H1 (cell line): ENCODE measurements around the gene NLRC5. TPM values are rescaled to one million over a fixed set of nuclear protein-coding genes. Genes with fewer than 3 reads are reported as not detected.

Experiments
- CTCF ChIA-PET: fragments of 300-600 bp; sonication (Branson Sonifier 250); formaldehyde crosslinking; loops from one replicate; lab custom pipeline; 2021; ENCODE audit not compliant: partially characterized antibody; lab: Charles Lee
- POLR2A ChIA-PET: fragments of 300-600 bp; sonication (Branson Sonifier 250); formaldehyde crosslinking; loops from one replicate; lab custom pipeline; 2021; ENCODE audit warnings: inconsistent platforms; ENCODE audit not compliant: partially characterized antibody; lab: Charles Lee
- DNase-seq, 2 experiments: peaks; one replicate each; pipeline versions ENCODE4 v3.0.0 to v3.0.0-alpha.2; 2010 to 2022; ENCODE audit warnings: low spot score in 2 of 2, low read depth in 1 of 2, mixed read lengths in 1 of 2
- FAIRE-seq: peaks from 2 replicates; lab custom pipeline; 2011; peaks lifted over from hg19 to GRCh38; lab: Jason Lieb, UNC
- H2AFZ ChIP-seq: 2 replicates; pipeline ENCODE4 v1.8.1; 2012; ENCODE audit warnings: low read length, inconsistent platforms
- H2AK5ac ChIP-seq: 2 replicates; pipeline ENCODE4 v1.6.1; 2013; ENCODE audit warnings: low read depth, low read length
- H2BK120ac ChIP-seq: replicated peaks from 2 replicates; pipeline ENCODE3; 2013; ENCODE audit warnings: low read depth, low read length, inconsistent platforms
- H2BK12ac ChIP-seq: 2 replicates; pipeline ENCODE4 v1.6.1; 2013; ENCODE audit warnings: low read depth, low read length
- H2BK15ac ChIP-seq: 2 replicates; pipeline ENCODE4 v1.6.1; 2013; ENCODE audit warnings: low read length
- H2BK20ac ChIP-seq: 2 replicates; pipeline ENCODE4 v1.6.1; 2013; ENCODE audit warnings: low read length
- H2BK5ac ChIP-seq: 2 replicates; pipeline ENCODE4 v1.6.1; 2013; ENCODE audit warnings: low read depth, low read length
- H3K14ac ChIP-seq: 2 replicates; pipeline ENCODE4 v1.6.1; 2013; ENCODE audit warnings: inconsistent platforms; ENCODE audit not compliant: insufficient read length
- H3K18ac ChIP-seq: 2 replicates; pipeline ENCODE4 v1.6.1; 2013; ENCODE audit warnings: low read length; ENCODE audit errors: extremely low read depth
- H3K23ac ChIP-seq: 2 replicates; pipeline ENCODE4 v1.6.1; 2013; ENCODE audit warnings: inconsistent platforms; ENCODE audit not compliant: insufficient read length
- H3K23me2 ChIP-seq: 2 replicates; pipeline ENCODE4 v1.6.1; 2013; ENCODE audit warnings: low read depth, low read length
- H3K27ac ChIP-seq: 2 replicates; pipeline ENCODE4 v1.6.1; 2011; ENCODE audit warnings: low read depth, low read length, inconsistent platforms
- H3K27me3 ChIP-seq, 4 experiments: replicated peaks in 1 of 4; 1 replicate in 1 of 4; 2 replicates in 3 of 4; pipeline versions ENCODE4 v1.6.1 to v1.8.1; 2011 to 2013; ENCODE audit warnings: low read length in 3 of 4, mild to moderate bottlenecking in 3 of 4, inconsistent platforms in 2 of 4, mixed read lengths in 2 of 4, moderate library complexity in 1 of 4; ENCODE audit not compliant: control insufficient read depth in 3 of 4, insufficient read depth in 3 of 4; ENCODE audit errors: extremely low read depth in 1 of 4
- H3K36me3 ChIP-seq, 4 experiments: 2 replicates each; pipeline versions ENCODE4 v1.6.1 to v1.8.1; 2011 to 2013; ENCODE audit warnings: mild to moderate bottlenecking in 4 of 4, low read length in 3 of 4, moderate library complexity in 2 of 4, control low read depth in 1 of 4, inconsistent platforms in 1 of 4; ENCODE audit not compliant: insufficient read depth in 4 of 4, control insufficient read depth in 2 of 4
- H3K4ac ChIP-seq: replicated peaks from 2 replicates; pipeline ENCODE3; 2013; ENCODE audit warnings: low read length, low read depth, mixed read lengths, inconsistent platforms; ENCODE audit not compliant: insufficient read length
- H3K4me1 ChIP-seq, 4 experiments: replicated peaks in 1 of 4; 1 replicate in 1 of 4; 2 replicates in 3 of 4; pipeline versions ENCODE4 v1.6.1 to v1.8.1; 2011 to 2013; ENCODE audit warnings: low read length in 3 of 4, inconsistent platforms in 2 of 4, mixed read lengths in 1 of 4; ENCODE audit not compliant: insufficient read depth in 4 of 4, control insufficient read depth in 3 of 4
- H3K4me2 ChIP-seq, 2 experiments: 2 replicates each; pipeline versions ENCODE4 v1.6.1 to v1.8.1; 2011 to 2013; ENCODE audit warnings: low read depth in 2 of 2, low read length in 2 of 2, control low read depth in 1 of 2, inconsistent platforms in 1 of 2, mild to moderate bottlenecking in 1 of 2; ENCODE audit not compliant: insufficient read depth in 1 of 2
- H3K4me3 ChIP-seq, 4 experiments: fragments of 200-600, 300-600 bp in 1 of 4; sonication (generic), shearing (Covaris generic), sonication (Bioruptor Twin) in 1 of 4; 2 replicates each; pipeline versions ENCODE4 v1.5.1 to v1.8.1; 2011 to 2016; ENCODE audit warnings: low read length in 4 of 4, low read depth in 3 of 4, control low read depth in 2 of 4, inconsistent platforms in 2 of 4, mild to moderate bottlenecking in 2 of 4, mixed read lengths in 1 of 4, moderate library complexity in 1 of 4; ENCODE audit not compliant: insufficient read depth in 2 of 4; ENCODE audit errors: extremely low read depth in 1 of 4
- H3K56ac ChIP-seq: replicated peaks from 2 replicates; pipeline ENCODE3; 2013; ENCODE audit warnings: low read depth, mild to moderate bottlenecking, mixed read lengths, low read length, inconsistent platforms; ENCODE audit not compliant: insufficient read length
- H3K79me1 ChIP-seq: 2 replicates; pipeline ENCODE4 v1.6.1; 2013; ENCODE audit warnings: low read depth, low read length, control low read depth
- H3K79me2 ChIP-seq, 2 experiments: 2 replicates each; pipeline versions ENCODE4 v1.6.1 to v1.8.1; 2012 to 2013; ENCODE audit warnings: low read length in 2 of 2, mild to moderate bottlenecking in 2 of 2, inconsistent platforms in 1 of 2; ENCODE audit not compliant: insufficient read depth in 2 of 2, control insufficient read depth in 1 of 2
- H3K9ac ChIP-seq, 4 experiments: replicated peaks in 1 of 4; 1 replicate in 1 of 4; 2 replicates in 3 of 4; pipeline versions ENCODE4 v1.6.1 to v1.8.1; 2011 to 2013; ENCODE audit warnings: low read depth in 3 of 4, low read length in 3 of 4, control low read depth in 2 of 4, mild to moderate bottlenecking in 2 of 4, moderate library complexity in 2 of 4, inconsistent platforms in 1 of 4; ENCODE audit errors: extremely low read depth in 1 of 4
- H3K9me3 ChIP-seq, 2 experiments: 2 replicates each; pipeline versions ENCODE4 v1.6.1 to v1.8.1; 2012 to 2013; ENCODE audit warnings: mild to moderate bottlenecking in 2 of 2, moderate library complexity in 2 of 2, control low read depth in 1 of 2, inconsistent platforms in 1 of 2, low read depth in 1 of 2, low read length in 1 of 2, mixed read lengths in 1 of 2; ENCODE audit not compliant: insufficient read depth in 2 of 2
- H4K20me1 ChIP-seq, 2 experiments: replicated peaks in 1 of 2; 2 replicates each; pipeline versions ENCODE3 to v1.8.1; 2011 to 2013; ENCODE audit warnings: inconsistent platforms in 2 of 2, low read length in 2 of 2, mild to moderate bottlenecking in 1 of 2; ENCODE audit not compliant: insufficient read depth in 2 of 2, control insufficient read depth in 1 of 2
- H4K5ac ChIP-seq: 2 replicates; pipeline ENCODE4 v1.6.1; 2013; ENCODE audit warnings: low read length, low read depth, mixed read lengths, inconsistent platforms; ENCODE audit not compliant: insufficient read length
- H4K8ac ChIP-seq: 2 replicates; pipeline ENCODE4 v1.8.0; 2013; ENCODE audit warnings: mild to moderate bottlenecking, moderate library complexity, low read length, inconsistent platforms; ENCODE audit not compliant: insufficient read depth; ENCODE audit errors: extremely low read depth
- H4K91ac ChIP-seq: replicated peaks from 2 replicates; pipeline ENCODE3; 2013; ENCODE audit warnings: low read length, mixed read lengths, inconsistent platforms; ENCODE audit not compliant: insufficient read length
- BCL11A ChIP-seq, 2 experiments: IDR thresholded peaks; one replicate each; pipeline ENCODE4 v1.6.1; 2011; ENCODE audit warnings: low read depth in 2 of 2, low read length in 2 of 2, mild to moderate bottlenecking in 2 of 2
- CTBP2 ChIP-seq: IDR thresholded peaks from 2 replicates; pipeline ENCODE4 v1.7.0; 2011; ENCODE audit warnings: borderline replicate concordance, mild to moderate bottlenecking, moderate library complexity, mixed read lengths, low read length; ENCODE audit not compliant: insufficient read depth, insufficient read length
- FOSL1 ChIP-seq: IDR thresholded peaks from 2 replicates; pipeline ENCODE4 v1.6.1; 2011; ENCODE audit warnings: mild to moderate bottlenecking, low read depth, low read length, moderate library complexity; ENCODE audit not compliant: insufficient read depth
- HDAC6 ChIP-seq: IDR thresholded peaks from one replicate; pipeline ENCODE4 v1.7.1; 2012; ENCODE audit warnings: low read depth, mild to moderate bottlenecking, inconsistent platforms, low read length, moderate library complexity
- JUND ChIP-seq: IDR thresholded peaks from 2 replicates; pipeline ENCODE4 v1.6.1; 2011; ENCODE audit warnings: mild to moderate bottlenecking, improper control_type of control experiment, low read length
- NANOG ChIP-seq: IDR thresholded peaks from 2 replicates; pipeline ENCODE4 v1.6.1; 2011; ENCODE audit warnings: low read length, low read depth, mild to moderate bottlenecking, inconsistent platforms; ENCODE audit not compliant: insufficient read depth, poor library complexity, severe bottlenecking
- POU5F1 ChIP-seq: IDR thresholded peaks from 2 replicates; pipeline ENCODE4 v1.6.1; 2011; ENCODE audit warnings: low read depth, mild to moderate bottlenecking, low read length, moderate library complexity
- RFX5 ChIP-seq: IDR thresholded peaks from 2 replicates; pipeline ENCODE4 v1.6.1; 2011; ENCODE audit warnings: low read depth, low read length, improper control_type of control experiment, borderline replicate concordance
- RXRA ChIP-seq: IDR thresholded peaks from 2 replicates; pipeline ENCODE4 v1.6.1; 2011; ENCODE audit warnings: low read depth, mild to moderate bottlenecking, low read length, moderate library complexity; ENCODE audit not compliant: insufficient read depth
- SRF ChIP-seq: IDR thresholded peaks from 2 replicates; pipeline ENCODE4 v1.6.1; 2011; ENCODE audit warnings: mild to moderate bottlenecking, low read depth, low read length, moderate library complexity
- TAF1 ChIP-seq: IDR thresholded peaks from 2 replicates; pipeline ENCODE4 v1.6.1; 2011; ENCODE audit warnings: mild to moderate bottlenecking, low read depth, low read length
- WGBS, 2 experiments: shearing (Covaris generic) in 1 of 2; methylation state at CpG; one replicate each; pipeline versions ENCODE4 v1.1.6 to v1.1.7; 2013 to 2015; ENCODE audit warnings: low lambda C conversion rate in 2 of 2, mixed read lengths in 2 of 2, inconsistent platforms in 1 of 2, low coverage in 1 of 2, missing lambda C conversion rate in 1 of 2; ENCODE audit not compliant: insufficient replicate concordance in 2 of 2, insufficient coverage in 1 of 2, insufficient read length in 1 of 2; ENCODE audit errors: extremely low coverage in 1 of 2, missing lambda C conversion rate in 1 of 2; 5-methylcytosine and 5-hydroxymethylcytosine counted together
- polyA plus RNA-seq, 7 experiments: library from polyadenylated mRNA; depleted of rRNA in 3 of 7; stranded (reverse) in 5 of 7; unstranded in 2 of 7; fragments of >200 nt in 5 of 7; fragments of 200-250 nt in 2 of 7; gene quantifications; 1 replicate in 5 of 7; 2 replicates in 1 of 7; 4 replicates in 1 of 7; pipeline versions ENCODE4 v1.2.1 to v1.2.3, GENCODE V29; 2011 to 2013; ENCODE audit warnings: missing spikeins in 2 of 7, mixed read lengths in 2 of 7
- total RNA-seq: library from RNA; stranded (reverse); fragmentation: NEBNext Ultra II Directional; extraction: Animal tissue kit (Norgen Biotek cat#: 25700); gene quantifications from 2 replicates; pipeline ENCODE4 v1.2.1, GENCODE V29; 2021
- TF ChIP-seq, protein P1 (sequence below), 3 experiments: IDR thresholded peaks; 1 replicate in 2 of 3; 2 replicates in 1 of 3; pipeline versions ENCODE4 v1.5.1 to v1.6.1; 2011; ENCODE audit warnings: low read length in 3 of 3, mild to moderate bottlenecking in 3 of 3, inconsistent platforms in 2 of 3, low read depth in 1 of 3, moderate library complexity in 1 of 3; ENCODE audit not compliant: insufficient read depth in 1 of 3; ENCODE audit errors: control extremely low read depth in 1 of 3

NLRC5 gene
- total and polyA plus RNA-seq, 2 of the 8 experiments (the other 6 are each of a cell fraction or from before 2014, with no cell fraction given) = 2.2 to 3.2 TPM

DNA sequence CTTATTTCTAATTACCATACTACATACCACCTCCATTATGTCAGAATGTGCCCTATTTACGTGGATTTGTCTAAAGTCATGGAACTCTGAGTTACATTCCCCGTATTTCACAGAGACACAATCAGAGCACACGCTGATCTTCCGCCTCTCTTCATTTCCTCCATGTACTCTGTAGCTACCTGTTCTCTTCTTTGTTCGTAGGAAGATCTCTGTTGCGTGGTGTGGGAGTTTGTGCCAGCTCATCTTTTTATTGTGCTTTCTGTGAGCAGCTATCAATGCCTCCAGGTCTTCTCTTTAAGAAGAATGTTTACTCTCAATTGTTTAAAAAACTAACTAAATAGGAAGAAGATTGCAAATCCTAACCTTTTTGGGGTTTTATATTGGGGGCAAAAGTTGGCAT, 26.9 kb downstream of the NLRC5 start:
- Histone ChIP-seq H2BK120ac (no peak overlapping the region), H3K23me2 (no peaks in the 10 kb centered on the region), H3K4me3 (no peak overlapping the region), H3K79me2 (no peaks in the 10 kb centered on the region), H2AK5ac (no peak overlapping the region), H3K79me1 (no peaks in the 10 kb centered on the region), H3K27ac (no peak overlapping the region), H3K56ac (no peak overlapping the region), H3K14ac (no peak overlapping the region), H3K27me3 (no peaks in the 10 kb centered on the region), H3K4me2 (no peak overlapping the region), H4K91ac (no peak overlapping the region), H3K4ac (no peak overlapping the region), H3K9me3 (no peaks in the 10 kb centered on the region), H3K36me3 (no peaks in the 10 kb centered on the region), H2AFZ (no peak overlapping the region), H4K8ac (no peak overlapping the region), H3K23ac (no peak overlapping the region), H2BK12ac (no peak overlapping the region), H2BK5ac (no peak overlapping the region), H2BK15ac (no peak overlapping the region), H2BK20ac (no peak overlapping the region), H3K18ac (no peak overlapping the region), H4K5ac (no peak overlapping the region), H3K4me1 (peaks cover 0 to 2% (median 0%) of the 10 kb centered on the region in 4 experiments; a peak in 1 of 7 replicates), H3K9ac (no peak overlapping the region), H4K20me1 (no peaks in the 10 kb centered on the region)
- POLR2A ChIA-PET = interaction anchor here (0.6 to 0.8 kb wide), 2 partner anchors 9 to 788 kb away, joined by 3 read pairs; no protein-coding TSS in a partner anchor
- WGBS, 2 experiments = 93% methylated on average over 6 of the region's 6 CpGs; no CpG with 5 or more reads in 1 of the 2 experiments
- DNase-seq (no peak), FAIRE-seq (no peak)
- CTCF ChIA-PET = interaction anchor here (1.4 to 1.5 kb wide), 2 partner anchors 10 to 11 kb away, joined by 3 read pairs; no protein-coding TSS in a partner anchor
- no peak for TF ChIP-seq SRF
- no peak for TF ChIP-seq BCL11A (IDR thresholded peaks at IDR 0.05; ENCODE audit: low read depth in 2 of 2, low read length in 2 of 2)
- TF ChIP-seq, protein P1, sequence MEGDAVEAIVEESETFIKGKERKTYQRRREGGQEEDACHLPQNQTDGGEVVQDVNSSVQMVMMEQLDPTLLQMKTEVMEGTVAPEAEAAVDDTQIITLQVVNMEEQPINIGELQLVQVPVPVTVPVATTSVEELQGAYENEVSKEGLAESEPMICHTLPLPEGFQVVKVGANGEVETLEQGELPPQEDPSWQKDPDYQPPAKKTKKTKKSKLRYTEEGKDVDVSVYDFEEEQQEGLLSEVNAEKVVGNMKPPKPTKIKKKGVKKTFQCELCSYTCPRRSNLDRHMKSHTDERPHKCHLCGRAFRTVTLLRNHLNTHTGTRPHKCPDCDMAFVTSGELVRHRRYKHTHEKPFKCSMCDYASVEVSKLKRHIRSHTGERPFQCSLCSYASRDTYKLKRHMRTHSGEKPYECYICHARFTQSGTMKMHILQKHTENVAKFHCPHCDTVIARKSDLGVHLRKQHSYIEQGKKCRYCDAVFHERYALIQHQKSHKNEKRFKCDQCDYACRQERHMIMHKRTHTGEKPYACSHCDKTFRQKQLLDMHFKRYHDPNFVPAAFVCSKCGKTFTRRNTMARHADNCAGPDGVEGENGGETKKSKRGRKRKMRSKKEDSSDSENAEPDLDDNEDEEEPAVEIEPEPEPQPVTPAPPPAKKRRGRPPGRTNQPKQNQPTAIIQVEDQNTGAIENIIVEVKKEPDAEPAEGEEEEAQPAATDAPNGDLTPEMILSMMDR (IDR thresholded peaks at IDR 0.05; ENCODE audit: control extremely low read depth in 1 of 3, insufficient read depth in 1 of 3, low read depth in 1 of 3, low read length in 3 of 3) = no peak
- TF ChIP-seq HDAC6 = no peak
- no peak for TF ChIP-seq NANOG
- TF ChIP-seq POU5F1 = no peak
- no peak for TF ChIP-seq JUND
- no peak for TF ChIP-seq RXRA
- no peak for TF ChIP-seq CTBP2
- TF ChIP-seq RFX5 = no peak
- no peak for TF ChIP-seq FOSL1
- no peak for TF ChIP-seq TAF1
